ENCODE results near the gene ZMIZ1.

DNA sequence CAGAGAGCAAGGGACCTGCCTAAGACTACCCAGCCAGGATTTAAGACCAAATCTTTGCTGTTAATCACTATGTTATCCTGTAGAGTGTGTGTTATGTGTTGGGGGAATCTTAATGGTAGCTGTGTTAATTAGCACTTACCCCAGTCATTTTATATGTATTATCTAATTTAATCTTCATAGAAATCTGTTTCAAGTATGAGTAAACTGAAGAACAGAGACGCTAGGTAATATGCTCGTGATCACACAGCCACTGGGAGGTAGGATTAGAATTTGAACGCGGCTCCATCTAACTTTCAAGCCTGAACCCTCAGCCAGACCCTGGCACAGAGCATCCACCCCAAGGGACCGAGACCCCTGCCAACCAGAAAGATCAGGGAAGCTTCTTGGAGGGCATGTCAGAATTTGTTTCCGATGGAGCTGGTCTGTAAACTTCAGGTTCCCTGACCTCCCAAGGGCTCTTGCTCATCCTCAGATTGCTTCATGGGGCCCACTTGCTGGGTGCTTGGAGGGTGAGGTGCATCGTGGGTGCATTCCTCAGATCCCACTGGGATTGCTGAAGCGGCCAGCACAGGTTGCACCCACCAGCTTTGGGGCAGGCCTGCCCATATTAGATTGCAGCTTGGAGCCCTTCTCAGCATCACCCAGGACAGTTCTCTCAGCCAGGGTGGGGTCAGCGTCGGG, 105.0 kb downstream of the ZMIZ1 start:
- TF ChIP-seq, protein P1, sequence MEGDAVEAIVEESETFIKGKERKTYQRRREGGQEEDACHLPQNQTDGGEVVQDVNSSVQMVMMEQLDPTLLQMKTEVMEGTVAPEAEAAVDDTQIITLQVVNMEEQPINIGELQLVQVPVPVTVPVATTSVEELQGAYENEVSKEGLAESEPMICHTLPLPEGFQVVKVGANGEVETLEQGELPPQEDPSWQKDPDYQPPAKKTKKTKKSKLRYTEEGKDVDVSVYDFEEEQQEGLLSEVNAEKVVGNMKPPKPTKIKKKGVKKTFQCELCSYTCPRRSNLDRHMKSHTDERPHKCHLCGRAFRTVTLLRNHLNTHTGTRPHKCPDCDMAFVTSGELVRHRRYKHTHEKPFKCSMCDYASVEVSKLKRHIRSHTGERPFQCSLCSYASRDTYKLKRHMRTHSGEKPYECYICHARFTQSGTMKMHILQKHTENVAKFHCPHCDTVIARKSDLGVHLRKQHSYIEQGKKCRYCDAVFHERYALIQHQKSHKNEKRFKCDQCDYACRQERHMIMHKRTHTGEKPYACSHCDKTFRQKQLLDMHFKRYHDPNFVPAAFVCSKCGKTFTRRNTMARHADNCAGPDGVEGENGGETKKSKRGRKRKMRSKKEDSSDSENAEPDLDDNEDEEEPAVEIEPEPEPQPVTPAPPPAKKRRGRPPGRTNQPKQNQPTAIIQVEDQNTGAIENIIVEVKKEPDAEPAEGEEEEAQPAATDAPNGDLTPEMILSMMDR (conservative IDR thresholded peaks at IDR 0.05; ENCODE audit: low read length) = no peak
- no peak for TF ChIP-seq EZH2phosphoT487 (IDR thresholded peaks at IDR 0.05; ENCODE audit: borderline replicate concordance)

All from Loucy (cell line).